ENCODE data around the gene SRRM5. TPM values are rescaled to one million over a fixed set of nuclear protein-coding genes. Genes with fewer than 3 reads are reported as not detected.

Gene SRRM5
- total and polyA plus RNA-seq, 2 of the 13 experiments (the other 11 are each of a cell fraction or from before 2014, with no cell fraction given): 0.11 to 0.16 TPM

GRCh38 chr19:43651758-43652545 lies 40.1 kb downstream of the SRRM5 start (continued):
- TF ChIP-seq HOMEZ (CRISPR knock-in tag; IDR thresholded peaks at IDR 0.05; ENCODE audit: low read depth): no peak; the same call in 1 of the 2 replicates
- peak; percentile 74; the same call in 1 of the 2 replicates for TF ChIP-seq HNF1B (CRISPR knock-in tag; IDR thresholded peaks at IDR 0.05)
- TF ChIP-seq SIN3B (IDR thresholded peaks at IDR 0.05; ENCODE audit: low read length): no peak
- no peak for TF ChIP-seq ZBTB34 (CRISPR knock-in tag; IDR thresholded peaks at IDR 0.05)
- TF ChIP-seq ZNF224 (CRISPR knock-in tag; IDR thresholded peaks at IDR 0.05): no peak
- no peak for TF ChIP-seq ATF2 (CRISPR knock-in tag; IDR thresholded peaks at IDR 0.05)
- peak; percentile 93 for TF ChIP-seq SMC3 (IDR thresholded peaks at IDR 0.05; ENCODE audit: low read length)
- no peak; the same call in 1 of the 2 replicates for TF ChIP-seq ZSCAN22 (CRISPR knock-in tag; IDR thresholded peaks at IDR 0.05)
- TF ChIP-seq ZSCAN25 (CRISPR knock-in tag; IDR thresholded peaks at IDR 0.05): 0 out of 2 replicates have a peak, but pooled peaks have one; percentile 21
- TF ChIP-seq PHF8 (CRISPR knock-in tag; IDR thresholded peaks at IDR 0.05): peak; percentile 70
- TF ChIP-seq SPEN (CRISPR knock-in tag; IDR thresholded peaks at IDR 0.05; ENCODE audit: low read depth): no peak
- no peak for TF ChIP-seq BRD4 (CRISPR knock-in tag; IDR thresholded peaks at IDR 0.05)
- TF ChIP-seq BCL3 (CRISPR knock-in tag; IDR thresholded peaks at IDR 0.05): 0 out of 2 replicates have a peak, but pooled peaks have one; percentile 16
- no peak for TF ChIP-seq SRSF1 (optimal IDR thresholded peaks at IDR 0.05; ENCODE audit: low read depth, low read length)
- no peak for TF ChIP-seq ZBTB2 (CRISPR knock-in tag; IDR thresholded peaks at IDR 0.05; ENCODE audit: low read depth)
- TF ChIP-seq ZNF501 (CRISPR knock-in tag; IDR thresholded peaks at IDR 0.05): peak; percentile 82

Measured in HepG2 (cell line).